HFFc6 (cell line): ENCODE results near the gene OR2B3. TPM values are rescaled to one million over a fixed set of nuclear protein-coding genes. Genes with fewer than 3 reads are reported as not detected.
"Not testable (repeated sequence)": the region's sequence is repeated elsewhere in the genome, so short reads cannot be mapped to it uniquely, and the experiment has no call there.

Experiments
- DNase-seq: peaks from one replicate; pipeline ENCODE4 v3.0.0-alpha.2; 2018
- H3K27ac Mint-ChIP-seq: 2 replicates; pipeline ENCODE4 v1.8.0; 2020; ENCODE audit warnings: mild to moderate bottlenecking, mixed read lengths
- H3K27me3 Mint-ChIP-seq: 2 replicates; pipeline ENCODE4 v1.8.0; 2021; ENCODE audit warnings: mild to moderate bottlenecking, moderate library complexity, mixed read lengths; ENCODE audit not compliant: insufficient read depth
- H3K36me3 Mint-ChIP-seq: 2 replicates; pipeline ENCODE4 v1.8.0; 2021; ENCODE audit warnings: low read depth, mixed read lengths
- H3K4me1 Mint-ChIP-seq: 2 replicates; pipeline ENCODE4 v1.8.0; 2020; ENCODE audit warnings: low read depth, mixed read lengths
- H3K4me3 Mint-ChIP-seq: 2 replicates; pipeline ENCODE4 v1.8.0; 2020; ENCODE audit warnings: mild to moderate bottlenecking, moderate library complexity, mixed read lengths
- H3K9me3 Mint-ChIP-seq: 2 replicates; pipeline ENCODE4 v1.8.0; 2020; ENCODE audit warnings: mild to moderate bottlenecking, mixed read lengths
- long read RNA-seq: library from polyadenylated mRNA; unstranded; transcript quantifications from one replicate; pipeline ENCODE4 v2.0.0, GENCODE V29; 2019
- total RNA-seq, 6 experiments: library from RNA; stranded (reverse); fragmentation: NEBNext Ultra II Directional; extraction: Animal tissue kit (Norgen Biotek cat#: 25700); gene quantifications; 2 replicates in 1 of 6; 3 replicates in 5 of 6; pipeline ENCODE4 v1.2.3, GENCODE V29; 2021
- TF ChIP-seq, protein P1 (sequence below): fragments of 200-600 bp; sonication (generic); IDR thresholded peaks from 2 replicates; pipeline ENCODE4 v1.5.0; 2021; ENCODE audit warnings: antibody characterized with exemption, mild to moderate bottlenecking

OR2B3 gene
- total RNA-seq, result not detected
- long read RNA-seq, result 0 reads

GRCh38 chr6:29087213-29087612, at the start of gene OR2B3:
Gene OR2B3, minus strand, starts transcription at chr6:29087313. Its CDS starts 65 bp downstream, at chr6:29087248.
- no peaks in the 10 kb centered on the region for H3K4me1 Mint-ChIP-seq
- H3K9me3 Mint-ChIP-seq, result peaks cover 17% of the 10 kb centered on the region
- TF ChIP-seq, protein P1, sequence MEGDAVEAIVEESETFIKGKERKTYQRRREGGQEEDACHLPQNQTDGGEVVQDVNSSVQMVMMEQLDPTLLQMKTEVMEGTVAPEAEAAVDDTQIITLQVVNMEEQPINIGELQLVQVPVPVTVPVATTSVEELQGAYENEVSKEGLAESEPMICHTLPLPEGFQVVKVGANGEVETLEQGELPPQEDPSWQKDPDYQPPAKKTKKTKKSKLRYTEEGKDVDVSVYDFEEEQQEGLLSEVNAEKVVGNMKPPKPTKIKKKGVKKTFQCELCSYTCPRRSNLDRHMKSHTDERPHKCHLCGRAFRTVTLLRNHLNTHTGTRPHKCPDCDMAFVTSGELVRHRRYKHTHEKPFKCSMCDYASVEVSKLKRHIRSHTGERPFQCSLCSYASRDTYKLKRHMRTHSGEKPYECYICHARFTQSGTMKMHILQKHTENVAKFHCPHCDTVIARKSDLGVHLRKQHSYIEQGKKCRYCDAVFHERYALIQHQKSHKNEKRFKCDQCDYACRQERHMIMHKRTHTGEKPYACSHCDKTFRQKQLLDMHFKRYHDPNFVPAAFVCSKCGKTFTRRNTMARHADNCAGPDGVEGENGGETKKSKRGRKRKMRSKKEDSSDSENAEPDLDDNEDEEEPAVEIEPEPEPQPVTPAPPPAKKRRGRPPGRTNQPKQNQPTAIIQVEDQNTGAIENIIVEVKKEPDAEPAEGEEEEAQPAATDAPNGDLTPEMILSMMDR, result no peak
- no peak within 1 kb of the TSS for H3K4me3 Mint-ChIP-seq
- no peak for DNase-seq
- peaks cover 5% of the 10 kb centered on the region; the same call in 1 of the 2 replicates for H3K36me3 Mint-ChIP-seq
- H3K27ac Mint-ChIP-seq, result no peak within 1 kb of the TSS
- H3K27me3 Mint-ChIP-seq, result no peaks in the 10 kb centered on the region

GRCh38 chr6:29131691-29132090, 44.6 kb upstream of the OR2B3 start:
- Mint-ChIP-seq H3K9me3 (peaks cover 42% of the 10 kb centered on the region), H3K36me3 (no peaks in the 10 kb centered on the region), H3K27ac (no peak overlapping the region), H3K4me3 (no peak overlapping the region), H3K4me1 (no peaks in the 10 kb centered on the region), H3K27me3 (no peaks in the 10 kb centered on the region)
- no peak for DNase-seq
- TF ChIP-seq, protein P1, result no peak

GRCh38 chr6:29130644-29131043, 43.5 kb upstream of the OR2B3 start:
- TF ChIP-seq, protein P1, result no peak
- no peak for DNase-seq
- Mint-ChIP-seq H3K9me3 (peaks cover 42% of the 10 kb centered on the region), H3K36me3 (no peaks in the 10 kb centered on the region), H3K4me1 (no peaks in the 10 kb centered on the region), H3K27ac (no peak overlapping the region), H3K4me3 (no peak overlapping the region), H3K27me3 (no peaks in the 10 kb centered on the region)

- TF ChIP-seq, protein P1, result no peak
- Mint-ChIP-seq H3K36me3 (no peaks in the 10 kb centered on the region), H3K9me3 (peaks cover 34% of the 10 kb centered on the region)
Observed at GRCh38 chr6:29129326-29130012, 42.4 kb upstream of the OR2B3 start.

DNA sequence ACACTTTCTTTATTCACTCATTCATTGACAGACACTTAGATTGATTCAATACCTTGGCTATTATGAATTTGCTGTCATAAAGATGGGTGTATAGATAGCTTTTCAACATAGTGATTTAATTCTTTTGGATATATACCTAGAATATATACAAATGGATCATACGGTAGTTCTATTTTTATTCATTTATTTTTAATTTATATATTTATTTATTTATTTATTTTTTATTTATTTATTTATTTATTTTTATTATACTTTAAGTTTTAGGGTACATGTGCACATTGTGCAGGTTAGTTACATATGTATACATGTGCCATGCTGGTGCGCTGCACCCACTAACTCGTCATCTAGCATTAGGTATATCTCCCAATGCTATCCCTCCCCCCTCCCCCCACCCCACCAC, 27.9 kb upstream of the OR2B3 start:
- not testable (repeated sequence) for H3K27me3 Mint-ChIP-seq, H3K4me3 Mint-ChIP-seq, H3K36me3 Mint-ChIP-seq, DNase-seq, H3K4me1 Mint-ChIP-seq, H3K27ac Mint-ChIP-seq
- H3K9me3 Mint-ChIP-seq, result peaks cover 28% of the 10 kb centered on the region

More at GRCh38 chr6:29129326-29130012, 42.4 kb upstream of the OR2B3 start:
- H3K27ac Mint-ChIP-seq, result no peak overlapping the region
- H3K4me1 Mint-ChIP-seq, result no peaks in the 10 kb centered on the region
- no peaks in the 10 kb centered on the region for H3K27me3 Mint-ChIP-seq
- H3K4me3 Mint-ChIP-seq, result no peak overlapping the region
- DNase-seq, result no peak

DNA sequence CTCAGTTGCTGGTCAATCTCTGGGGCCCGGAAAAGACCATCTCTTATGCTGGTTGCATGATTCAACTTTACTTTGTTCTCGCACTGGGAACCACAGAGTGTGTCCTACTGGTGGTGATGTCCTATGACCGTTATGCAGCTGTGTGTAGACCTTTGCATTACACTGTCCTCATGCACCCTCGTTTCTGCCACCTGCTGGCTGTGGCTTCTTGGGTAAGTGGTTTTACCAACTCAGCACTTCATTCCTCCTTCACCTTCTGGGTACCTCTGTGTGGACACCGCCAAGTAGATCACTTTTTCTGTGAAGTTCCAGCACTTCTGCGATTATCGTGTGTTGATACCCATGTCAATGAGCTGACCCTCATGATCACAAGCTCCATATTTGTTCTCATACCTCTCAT, 25.0 kb upstream of the OR2B3 start:
- H3K27ac Mint-ChIP-seq, result no peak overlapping the region
- no peak for DNase-seq
- peaks cover 37% of the 10 kb centered on the region for H3K9me3 Mint-ChIP-seq
- TF ChIP-seq, protein P1, result no peak
- 0 out of 2 replicates have a peak, but pooled peaks cover 5% of the 10 kb centered on the region for H3K36me3 Mint-ChIP-seq
- no peaks in the 10 kb centered on the region for H3K4me1 Mint-ChIP-seq
- H3K27me3 Mint-ChIP-seq, result no peaks in the 10 kb centered on the region; the same call in 1 of the 2 replicates
- H3K4me3 Mint-ChIP-seq, result no peak overlapping the region
